GM19240 (cell line): ENCODE measurements around the gene HTRA1.

Experiments
- DNase-seq: peaks from one replicate; pipeline ENCODE4 v3.0.0; 2011; ENCODE audit warnings: low spot score; ENCODE audit not compliant: insufficient read length

The HTRA1 gene

DNA sequence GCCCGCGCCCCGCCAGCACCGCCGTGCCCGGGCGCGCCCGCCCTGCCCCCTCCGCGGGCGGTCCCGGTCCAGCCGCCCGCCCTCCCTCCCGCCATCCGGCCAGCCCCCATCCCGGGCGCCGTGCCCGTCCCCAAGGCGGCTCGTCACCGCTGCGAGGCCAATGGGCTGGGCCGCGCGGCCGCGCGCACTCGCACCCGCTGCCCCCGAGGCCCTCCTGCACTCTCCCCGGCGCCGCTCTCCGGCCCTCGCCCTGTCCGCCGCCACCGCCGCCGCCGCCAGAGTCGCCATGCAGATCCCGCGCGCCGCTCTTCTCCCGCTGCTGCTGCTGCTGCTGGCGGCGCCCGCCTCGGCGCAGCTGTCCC lies at the start of gene HTRA1:
Gene HTRA1, plus strand, starts transcription at position 187 of the 362 bp plus-strand sequence. Its CDS starts 100 bp downstream, at position 287.
- DNase-seq = no peak

DNA sequence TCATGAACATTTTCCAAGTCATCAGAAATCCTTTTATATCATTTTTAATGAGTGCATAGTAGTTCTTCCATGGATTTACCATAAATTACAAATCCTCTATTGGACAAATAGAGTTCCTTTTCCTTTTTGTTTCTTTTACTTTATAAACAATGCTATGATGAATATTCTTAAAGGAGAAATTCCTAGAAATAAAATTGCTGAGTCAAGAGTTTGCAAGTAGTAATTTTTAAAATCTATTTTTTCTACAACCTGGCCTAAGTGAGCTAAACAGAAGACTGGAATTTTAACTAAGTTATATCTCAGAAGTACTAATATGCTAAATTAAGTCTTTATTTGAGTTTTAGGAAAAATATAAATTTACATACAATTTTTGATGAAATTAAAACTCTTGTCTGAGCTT lies 48.0 kb upstream of the HTRA1 start:
- DNase-seq = no peak

DNA sequence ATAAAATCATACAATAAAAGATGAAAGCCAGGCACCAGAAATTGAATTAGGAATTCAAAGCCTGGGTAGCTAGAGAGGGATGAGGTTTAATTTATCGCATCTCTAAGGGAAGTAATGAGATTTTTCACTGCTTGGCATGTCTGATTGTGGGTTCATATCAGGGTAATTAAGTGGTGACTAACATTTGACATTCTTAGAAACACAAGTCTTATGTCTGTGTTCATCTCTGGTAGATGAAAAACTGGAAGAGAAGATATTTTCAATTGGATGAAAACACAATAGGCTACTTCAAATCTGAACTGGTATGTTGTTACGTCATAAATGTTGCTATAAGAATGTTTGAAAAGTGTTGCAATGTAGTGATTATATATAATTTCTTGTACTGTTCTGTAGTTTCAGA lies 43.7 kb upstream of the HTRA1 start:
- no peak for DNase-seq

DNA sequence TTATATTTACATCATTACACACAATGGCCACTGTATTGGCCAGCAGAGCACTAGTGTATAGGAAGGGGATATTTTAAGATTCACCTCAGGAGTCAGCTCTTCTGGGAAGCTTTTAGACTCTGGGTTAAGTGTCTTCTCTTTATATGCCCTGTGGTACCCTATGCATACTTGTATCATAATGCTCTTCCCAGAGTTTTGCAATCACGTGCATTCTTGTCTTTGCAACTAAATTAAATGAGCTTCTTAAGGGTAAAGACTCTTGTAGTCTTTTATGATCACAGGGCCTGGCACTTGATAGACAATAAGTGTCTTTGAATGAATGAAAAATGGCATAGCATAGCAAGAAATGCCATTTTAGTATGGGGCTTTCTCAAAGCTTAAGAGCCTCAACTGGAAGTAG lies 42.3 kb upstream of the HTRA1 start:
- DNase-seq = no peak

DNA sequence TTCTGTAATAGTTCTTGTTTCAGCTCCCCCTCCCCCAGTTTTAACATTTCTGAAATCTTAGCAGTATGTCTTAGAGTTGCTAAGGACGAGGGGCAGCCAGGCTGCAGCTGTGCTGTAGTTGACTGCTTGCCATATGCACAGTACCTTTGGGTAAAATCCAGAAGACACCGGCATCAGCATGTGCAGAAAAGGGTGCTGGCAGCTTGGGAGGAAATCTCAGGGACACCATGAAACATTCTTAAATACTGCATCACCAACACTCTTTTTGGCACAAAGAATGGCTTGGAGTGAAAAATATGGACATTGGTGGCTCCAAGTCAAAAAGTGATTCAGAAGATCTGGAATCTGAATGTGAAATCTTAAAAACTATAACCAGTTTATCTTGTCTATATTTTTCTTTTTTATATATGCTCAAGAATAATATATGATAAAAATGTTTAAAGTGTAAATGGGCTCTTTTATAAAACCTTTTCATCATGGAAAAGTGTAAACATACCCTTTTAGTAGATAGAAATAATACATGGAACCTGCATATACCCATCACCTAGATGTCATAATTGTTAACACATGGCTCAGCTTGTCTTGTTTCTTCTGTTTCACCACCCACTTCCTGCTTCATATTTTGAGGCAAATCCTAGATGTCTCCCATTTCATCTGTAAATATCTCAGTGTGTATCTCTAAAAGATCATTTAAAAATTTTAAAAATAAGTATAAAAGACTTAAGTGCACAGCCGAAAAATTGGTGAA lies 41.3 kb upstream of the HTRA1 start:
- no peak for DNase-seq

DNA sequence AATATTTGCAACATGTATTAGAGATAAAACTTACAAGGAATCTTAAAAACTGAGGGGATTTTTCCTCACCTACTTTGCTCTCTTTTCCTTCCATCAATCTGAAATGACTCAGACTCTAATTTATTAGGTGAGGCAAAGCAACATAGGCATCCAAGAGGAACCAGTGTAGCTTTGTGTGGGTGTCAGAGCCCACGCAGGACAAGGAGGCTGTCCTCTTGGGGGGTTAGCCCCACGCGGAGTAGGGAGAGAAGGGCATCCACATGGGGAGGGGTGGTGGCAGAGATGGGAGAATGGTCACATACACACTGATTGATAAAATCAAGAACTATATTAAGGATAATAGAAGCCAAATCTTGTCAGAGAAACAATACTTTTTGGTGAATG lies 40.7 kb upstream of the HTRA1 start:
- no peak for DNase-seq

DNA sequence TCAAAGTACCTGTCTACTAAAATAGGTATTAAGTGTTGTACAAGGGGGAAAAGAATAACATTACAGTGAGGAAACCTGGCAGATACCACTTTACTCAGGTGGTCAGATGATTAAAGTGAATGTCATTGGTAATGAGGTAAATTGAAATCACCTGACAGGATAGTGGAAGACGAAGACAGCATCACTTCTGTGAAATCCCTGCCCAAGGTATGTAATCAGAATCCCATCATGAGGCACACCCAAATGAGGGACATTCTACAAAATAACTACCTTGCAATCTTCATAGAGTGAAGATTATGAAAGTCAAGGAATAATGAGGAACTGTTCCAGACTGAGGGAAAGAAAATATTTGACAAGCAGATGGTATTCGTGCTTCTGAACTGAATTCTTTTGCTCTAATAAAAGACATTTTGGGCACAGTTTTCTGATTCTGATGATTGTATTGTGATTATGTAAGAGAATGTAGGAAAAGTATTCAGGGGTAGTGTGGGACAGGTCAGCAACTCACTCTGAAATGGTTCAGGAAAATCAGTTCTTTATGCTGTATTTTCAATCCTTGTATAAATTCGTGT lies 40.2 kb upstream of the HTRA1 start:
- no peak for DNase-seq

DNA sequence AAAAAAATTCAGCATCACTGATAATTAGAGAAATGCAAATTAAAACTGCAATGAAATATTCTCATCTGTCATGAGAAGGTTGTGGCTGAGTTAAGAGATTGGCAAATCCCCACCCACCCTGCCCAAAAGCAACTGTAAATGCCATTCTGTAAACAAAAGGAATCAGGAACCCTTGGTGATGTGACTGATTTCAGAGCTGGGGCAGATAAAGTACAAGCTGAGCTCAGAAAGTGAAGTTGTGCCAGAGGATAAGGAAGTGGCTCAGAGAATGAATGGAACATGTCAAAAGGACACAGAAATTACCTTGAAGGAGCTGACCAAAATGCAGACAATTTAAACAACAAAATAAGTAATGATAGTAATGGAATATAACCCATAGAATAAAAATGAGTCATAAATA lies 39.6 kb upstream of the HTRA1 start:
- DNase-seq = no peak

DNA sequence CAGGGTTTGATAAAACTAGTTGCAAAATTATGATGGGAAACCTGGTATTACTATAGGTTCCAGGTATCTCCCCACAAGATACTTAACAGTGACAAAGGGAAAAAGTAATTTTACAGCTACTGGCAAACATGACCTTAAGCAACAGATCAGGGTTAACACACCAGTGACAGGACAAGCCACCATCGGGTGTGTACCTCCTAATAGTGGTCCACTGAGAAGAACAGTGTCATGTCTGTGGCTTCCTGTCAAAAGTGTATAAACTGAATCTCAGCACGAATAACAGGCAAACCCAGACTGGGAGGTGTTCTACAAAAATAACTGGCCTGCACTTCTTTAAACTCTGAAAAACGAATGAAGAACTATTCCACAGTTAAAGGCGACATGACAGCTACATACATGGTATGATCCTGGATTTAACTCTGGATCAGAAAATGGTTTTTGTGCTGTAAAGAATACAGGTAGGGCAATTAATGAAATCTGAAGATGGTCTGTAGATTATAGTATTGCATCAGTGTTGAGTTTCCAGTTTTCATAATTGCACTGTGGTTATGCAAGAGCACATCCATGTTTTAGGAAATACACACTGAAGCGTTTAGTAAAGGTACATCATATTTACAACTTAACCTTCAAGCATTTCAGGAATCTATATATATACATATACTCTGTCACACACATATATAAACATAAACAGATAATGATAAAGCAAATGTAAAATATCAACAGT lies 38.9 kb upstream of the HTRA1 start:
- DNase-seq = no peak

DNA sequence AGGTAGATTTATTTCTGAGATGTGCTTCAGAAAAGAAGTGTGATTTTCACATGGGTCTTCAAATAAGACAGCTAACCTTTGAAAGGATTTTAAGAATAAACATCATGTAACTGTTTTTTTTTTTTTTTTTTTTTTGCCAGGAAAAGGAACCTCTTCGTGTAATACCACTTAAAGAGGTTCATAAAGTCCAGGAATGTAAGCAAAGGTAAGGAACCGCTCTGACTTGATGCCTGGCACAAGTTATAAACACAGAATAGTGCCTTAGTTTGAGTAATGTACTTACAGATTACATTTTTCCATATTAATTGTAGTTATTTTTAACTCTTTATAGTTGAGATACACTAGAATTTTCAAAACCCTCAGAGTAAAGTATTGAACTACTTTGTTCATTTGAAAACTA lies 37.3 kb upstream of the HTRA1 start:
- DNase-seq = no peak

DNA sequence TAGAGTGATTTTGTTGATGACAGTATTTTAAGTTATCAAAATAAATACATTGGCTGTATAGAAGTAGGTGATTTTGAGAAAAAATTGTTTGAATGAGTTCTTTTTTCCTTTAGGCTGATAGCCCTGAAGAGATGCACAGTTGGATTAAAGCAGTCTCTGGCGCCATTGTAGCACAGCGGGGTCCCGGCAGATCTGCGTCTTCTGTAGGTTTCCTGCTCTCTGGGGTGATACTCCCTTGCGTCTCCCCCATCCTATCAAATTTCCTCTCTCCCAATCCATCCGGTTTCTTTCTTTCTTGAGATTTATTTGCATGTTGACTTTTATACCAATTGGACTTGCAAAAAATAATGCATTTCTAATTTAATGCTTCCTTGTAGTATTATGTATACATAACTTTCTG lies 34.5 kb upstream of the HTRA1 start:
- DNase-seq = no peak

DNA sequence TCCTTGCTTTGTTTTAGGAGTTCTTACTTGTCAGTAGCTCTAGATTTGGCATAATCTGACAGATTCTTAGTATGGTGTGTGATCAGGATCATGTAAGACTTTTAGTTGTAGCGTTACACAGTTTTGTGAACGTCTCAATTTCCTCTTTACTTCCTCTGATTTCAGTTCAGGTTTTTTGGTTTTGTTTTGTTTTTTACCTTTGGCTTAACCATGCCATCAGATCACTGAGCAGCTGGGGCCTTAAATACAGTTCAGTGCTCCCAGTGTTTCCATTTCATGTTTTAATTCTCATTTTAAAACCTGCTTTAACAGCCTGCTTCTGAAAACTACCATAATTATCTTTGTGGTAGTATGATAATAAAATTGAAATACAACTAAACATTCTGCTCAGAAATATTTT lies 34.1 kb upstream of the HTRA1 start:
- DNase-seq = no peak

DNA sequence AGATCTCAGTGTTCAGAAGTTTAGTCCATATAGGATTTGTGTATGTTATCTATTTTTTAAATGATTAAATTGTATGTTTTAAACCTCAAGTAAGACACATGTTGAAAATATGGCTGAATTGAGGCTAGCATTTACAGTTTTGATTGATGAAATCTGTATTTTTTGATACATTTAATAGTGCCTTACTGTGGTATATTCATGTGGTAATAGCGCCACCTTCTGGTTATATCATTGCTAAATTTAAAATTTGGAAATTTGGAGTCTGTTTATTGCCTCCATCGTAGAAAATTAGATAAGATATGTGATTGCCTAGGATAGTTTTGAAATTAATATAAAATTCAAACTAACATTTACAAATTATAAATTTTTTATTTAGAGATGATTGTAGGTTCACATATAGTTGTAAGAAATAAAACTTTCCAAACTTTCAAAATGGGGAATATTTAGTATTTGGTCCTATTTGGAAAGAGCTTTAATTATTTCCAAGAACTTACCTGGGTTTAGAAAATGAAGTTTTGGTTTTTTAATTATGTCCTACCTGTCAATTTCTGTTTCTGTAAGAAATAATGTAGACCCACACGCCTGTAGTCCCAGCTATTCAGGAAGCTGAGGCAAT lies 26.0 kb upstream of the HTRA1 start:
- DNase-seq = no peak

DNA sequence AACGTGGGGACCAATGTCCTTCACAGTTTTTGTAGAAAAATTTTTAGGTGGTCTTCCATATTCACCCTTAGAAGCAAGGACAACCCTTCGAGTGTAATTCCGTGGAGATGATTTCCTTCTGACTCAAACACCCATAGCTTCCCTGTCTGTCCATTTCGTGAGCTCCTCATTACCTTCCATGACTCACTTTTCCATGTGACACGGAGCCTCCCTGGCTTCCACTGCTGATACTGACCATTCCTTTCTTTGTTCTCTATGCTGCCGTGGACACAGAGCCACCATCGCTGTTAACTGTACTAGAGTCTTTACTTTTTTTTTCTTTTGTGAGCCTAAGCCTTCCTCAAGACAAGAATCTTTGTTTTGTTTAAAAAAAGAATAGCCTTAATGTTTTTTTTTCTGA lies 19.4 kb upstream of the HTRA1 start:
- DNase-seq = no peak

DNA sequence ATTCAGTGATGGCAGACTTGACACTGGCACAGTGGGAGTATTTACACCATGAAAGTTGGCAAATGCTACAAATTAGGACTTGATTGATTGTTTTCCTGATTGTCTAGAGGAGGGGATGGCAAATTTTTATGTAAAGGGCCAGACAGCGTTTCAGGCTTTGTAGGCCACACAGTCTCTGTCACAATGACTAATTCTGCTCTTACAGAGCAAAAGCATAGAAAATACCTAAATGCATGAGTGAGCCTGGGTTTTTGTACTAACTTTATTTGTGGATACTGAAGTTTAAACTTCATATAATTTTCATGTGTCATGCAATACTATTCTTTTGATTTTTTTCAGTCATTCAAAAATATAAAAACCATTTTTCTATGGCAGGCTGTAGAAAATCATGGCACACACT lies 15.9 kb upstream of the HTRA1 start:
- DNase-seq = no peak

DNA sequence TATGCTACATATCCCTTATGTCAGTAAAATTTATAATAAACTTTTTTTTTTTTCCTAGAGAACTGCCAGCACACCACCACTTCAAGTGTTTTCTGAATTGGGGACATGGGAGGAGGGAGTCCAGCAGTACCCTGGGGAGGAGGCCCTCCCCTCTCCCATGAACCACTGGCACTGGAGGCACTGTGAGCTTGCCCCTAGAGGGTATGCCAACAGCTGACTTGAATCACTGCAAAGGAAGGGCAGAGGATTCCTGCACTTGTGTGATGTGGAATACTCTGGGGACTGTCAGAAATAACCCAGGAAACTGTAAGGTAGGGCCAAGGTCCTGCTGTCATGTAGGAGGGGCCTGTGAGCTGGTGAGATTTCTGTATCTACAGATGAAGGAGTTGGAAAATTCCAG lies 15.4 kb upstream of the HTRA1 start:
- DNase-seq = no peak

DNA sequence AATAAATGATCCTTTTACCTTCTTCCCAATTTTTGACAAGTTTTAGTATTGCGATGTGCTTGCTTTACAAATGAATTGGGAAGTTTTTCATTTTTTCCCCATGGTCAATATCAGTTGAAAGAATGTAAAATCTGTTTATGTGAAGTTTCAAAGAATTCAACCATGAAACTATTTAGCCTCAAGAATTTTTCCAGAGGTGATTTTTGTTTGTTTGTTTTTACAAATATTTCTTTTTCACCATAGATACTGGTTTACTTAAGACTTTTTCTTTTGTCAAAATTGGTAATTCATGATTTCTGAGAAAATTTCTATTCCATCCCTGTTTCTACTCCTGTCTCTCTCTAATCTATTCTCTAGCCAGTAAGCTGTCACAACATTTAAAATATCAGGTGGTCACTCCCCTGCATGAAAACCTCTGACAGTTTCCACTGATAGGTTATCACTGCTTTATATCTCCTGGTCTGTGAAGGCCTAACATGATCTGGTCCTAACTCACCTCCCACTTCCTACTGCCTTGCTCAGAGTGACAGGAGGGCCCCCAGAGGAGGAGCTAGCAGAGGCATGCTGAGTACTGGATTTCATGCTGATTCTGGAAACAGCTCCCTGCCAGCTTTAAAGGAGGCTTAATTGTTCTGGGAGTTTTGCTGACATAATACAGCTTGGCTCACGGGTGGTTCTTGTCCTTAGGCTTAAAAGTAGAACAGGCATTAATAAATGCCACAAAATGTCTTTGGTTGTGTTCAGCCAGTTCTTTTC lies 14.5 kb upstream of the HTRA1 start:
- no peak for DNase-seq

DNA sequence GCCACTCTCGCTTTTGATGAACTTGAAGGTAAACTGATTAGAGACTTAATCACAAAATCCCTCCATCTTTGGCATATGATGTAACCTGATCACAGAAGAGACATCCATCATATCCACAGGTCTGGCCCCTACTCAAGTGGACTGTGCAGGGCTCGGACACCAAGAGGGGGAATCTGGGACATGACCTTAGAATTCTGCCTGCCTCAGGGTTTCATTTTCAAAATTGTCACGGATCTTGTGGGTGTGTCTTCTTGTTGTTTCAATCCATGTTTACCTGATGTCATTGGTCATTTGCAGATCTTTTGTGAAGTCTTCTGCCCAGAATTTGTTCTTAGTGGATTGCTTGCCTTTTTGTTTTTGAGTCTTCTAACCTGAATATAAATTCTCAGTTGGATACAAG lies 12.8 kb upstream of the HTRA1 start:
- DNase-seq = no peak

DNA sequence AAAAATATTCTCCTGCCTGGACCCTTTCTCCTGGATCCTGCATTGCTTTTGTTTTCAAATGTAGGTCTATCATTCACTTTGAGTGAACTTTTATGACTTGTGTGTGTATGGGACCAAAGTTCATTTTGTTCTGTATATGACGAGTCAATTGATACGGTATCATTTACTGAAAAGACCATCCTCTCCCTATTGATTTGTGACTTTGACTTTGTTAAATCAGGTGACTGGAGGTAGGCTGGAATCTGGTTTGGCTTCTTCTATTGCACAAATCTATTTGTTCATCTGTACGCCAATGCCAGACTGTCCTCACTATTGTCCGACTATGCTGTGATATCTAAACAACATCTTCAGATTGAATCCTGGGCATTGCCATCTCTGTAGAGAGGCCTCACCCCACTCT lies 12.2 kb upstream of the HTRA1 start:
- no peak for DNase-seq

DNA sequence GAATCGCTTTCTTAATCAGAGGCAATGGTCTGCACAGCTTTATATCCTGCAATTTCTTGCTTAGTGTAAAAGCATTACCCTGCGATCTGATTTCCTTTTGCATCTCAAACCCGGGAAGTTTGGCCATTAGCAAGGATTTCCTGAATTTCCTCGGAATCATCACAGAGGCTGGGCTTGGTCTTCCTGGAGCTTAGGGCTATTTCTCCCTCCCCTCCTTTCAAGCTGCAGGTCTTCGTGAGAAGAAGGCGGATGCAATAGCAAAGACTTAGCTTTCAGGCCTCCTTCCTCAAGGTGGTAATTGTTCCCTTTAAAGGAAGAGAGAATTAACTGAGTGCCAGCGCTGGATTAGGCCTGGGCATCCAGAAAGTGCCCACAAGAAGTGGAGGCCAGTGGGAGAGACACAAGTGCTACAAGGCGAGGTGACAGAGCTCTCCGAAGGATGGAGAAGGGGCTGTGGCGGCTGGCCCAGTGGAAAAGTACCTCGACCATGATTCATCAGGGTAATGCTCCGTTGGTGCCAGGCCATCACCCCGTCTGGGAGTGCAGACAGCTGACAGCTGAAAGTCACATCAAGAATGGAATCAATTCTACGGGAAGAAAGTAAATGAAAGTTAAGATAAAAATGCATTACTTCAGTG lies 10.9 kb upstream of the HTRA1 start:
- DNase-seq = no peak

DNA sequence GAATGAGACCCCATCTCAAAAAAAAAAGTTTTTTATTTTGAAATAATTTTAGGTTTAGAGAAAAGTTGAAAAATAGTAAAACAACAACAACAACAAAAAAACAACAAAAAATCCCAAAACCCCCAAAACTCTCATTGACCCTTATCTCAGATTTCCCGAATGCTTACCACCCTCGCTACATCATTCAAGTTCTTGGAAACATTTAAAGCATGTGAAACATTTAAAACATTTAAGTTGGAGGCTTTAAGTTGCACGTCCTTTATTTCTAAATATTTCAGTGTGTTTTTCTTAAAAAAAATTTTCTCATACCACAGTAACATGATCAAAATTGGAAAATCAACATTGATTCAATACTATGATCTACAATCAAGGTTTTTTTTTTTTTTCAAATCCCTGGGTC lies 7.3 kb upstream of the HTRA1 start:
- no peak for DNase-seq
